Measurements from ENCODE around the gene GPR55. TPM values are rescaled to one million over a fixed set of nuclear protein-coding genes. Genes with fewer than 3 reads are reported as not detected.

The GPR55 gene
- total RNA-seq, 1 donor from 2014 or later, result 0.28 TPM

GRCh38 chr2:230928701-230929380 lies 3.8 kb upstream of the GPR55 start:
- Mint-ChIP-seq H3K36me3 (ENCODE audit: low read depth, unreplicated experiment) (no peaks in the 10 kb centered on the region), H3K27ac (ENCODE audit: unreplicated experiment) (no peak overlapping the region), H3K4me1 (ENCODE audit: unreplicated experiment) (no peaks in the 10 kb centered on the region), H3K9me3 (ENCODE audit: unreplicated experiment) (no peaks in the 10 kb centered on the region), H3K4me3 (ENCODE audit: unreplicated experiment) (no peak overlapping the region), H3K27me3 (ENCODE audit: unreplicated experiment) (peaks cover 18% of the 10 kb centered on the region)
- no peak for TF ChIP-seq CTCF (IDR thresholded peaks at IDR 0.05; ENCODE audit: unreplicated experiment)
- DNase-seq (ENCODE audit: low spot score), result no peak

DNA sequence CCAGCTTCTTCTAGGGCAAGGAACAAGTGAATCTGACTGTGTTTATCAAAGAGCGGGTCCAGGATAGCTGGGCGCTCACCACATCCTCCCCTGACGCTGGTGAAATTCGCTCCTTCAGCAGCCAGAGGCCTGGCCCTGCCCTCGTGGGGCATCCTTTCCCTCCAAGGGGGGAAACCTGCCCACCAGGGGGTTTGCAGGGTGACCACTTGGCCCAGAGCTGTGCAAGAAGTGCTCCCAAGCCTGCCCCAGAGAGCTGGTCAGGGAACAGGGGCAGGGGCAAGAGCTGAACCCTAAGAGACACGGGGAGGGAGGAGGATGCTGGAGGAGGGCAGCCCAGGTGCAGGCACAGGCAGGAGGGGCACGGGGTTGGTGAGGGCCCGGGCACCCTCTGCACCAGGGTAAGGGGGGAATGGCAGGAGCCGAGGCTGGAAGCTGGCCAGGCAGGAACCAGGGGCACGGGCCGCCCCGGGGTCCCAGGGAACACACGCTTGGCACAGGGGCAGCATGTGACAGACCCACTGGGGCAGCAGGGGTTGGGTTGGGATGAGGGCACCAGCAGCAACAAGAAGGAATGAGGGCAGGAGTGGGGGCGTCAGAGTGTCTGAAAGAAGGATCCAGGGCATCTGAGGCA lies 2.8 kb upstream of the GPR55 start:
- TF ChIP-seq CTCF (IDR thresholded peaks at IDR 0.05; ENCODE audit: unreplicated experiment), result no peak
- Mint-ChIP-seq H3K4me1 (ENCODE audit: unreplicated experiment) (no peaks in the 10 kb centered on the region), H3K27me3 (ENCODE audit: unreplicated experiment) (peaks cover 17% of the 10 kb centered on the region), H3K27ac (ENCODE audit: unreplicated experiment) (no peak overlapping the region), H3K4me3 (ENCODE audit: unreplicated experiment) (no peak overlapping the region), H3K36me3 (ENCODE audit: low read depth, unreplicated experiment) (no peaks in the 10 kb centered on the region), H3K9me3 (ENCODE audit: unreplicated experiment) (no peaks in the 10 kb centered on the region)
- no peak for DNase-seq (ENCODE audit: low spot score)

DNA sequence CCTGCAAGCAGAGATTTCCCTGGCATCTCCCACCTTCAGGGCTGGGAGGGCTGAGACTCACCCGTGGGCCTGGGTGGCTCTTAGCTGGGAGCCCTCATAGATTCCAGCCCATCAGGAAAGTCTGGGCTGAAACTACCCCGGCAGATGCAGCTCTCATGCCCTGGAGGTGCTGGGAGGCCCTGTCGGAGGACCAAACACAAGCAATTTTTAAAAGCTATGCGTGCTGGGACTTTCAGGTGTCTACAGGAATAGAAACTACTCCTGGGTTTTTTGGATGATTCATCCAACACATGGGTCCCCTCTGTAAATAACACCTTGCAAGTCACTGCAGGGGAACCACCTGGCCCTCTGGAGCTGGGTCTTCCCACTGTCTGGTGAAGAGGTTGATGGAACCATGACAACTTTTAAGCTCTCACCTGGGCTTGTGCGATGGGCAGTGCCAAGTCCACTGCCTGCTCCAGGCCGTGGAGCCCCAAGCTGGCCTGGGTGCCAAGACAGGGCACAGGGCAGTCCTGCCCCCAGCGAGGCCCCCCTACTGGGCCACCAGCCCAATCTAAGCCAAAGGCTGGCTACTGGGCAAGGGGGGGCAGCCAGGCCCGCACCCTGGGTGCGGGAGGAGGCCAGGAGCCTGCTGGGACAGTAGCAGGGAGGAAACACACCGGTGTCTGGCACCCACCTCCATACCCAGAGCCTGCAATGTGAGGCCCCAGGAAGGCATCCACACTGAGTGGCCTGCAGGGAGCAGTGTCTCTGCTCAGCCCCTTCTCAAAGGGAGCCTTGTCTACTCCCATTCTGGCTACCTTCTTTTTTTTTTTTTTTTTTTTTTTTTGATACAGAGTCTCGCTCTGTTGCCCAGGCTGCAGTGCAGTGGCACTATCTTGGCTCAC lies 1.1 kb upstream of the GPR55 start:
- Mint-ChIP-seq H3K9me3 (ENCODE audit: unreplicated experiment) (no peaks in the 10 kb centered on the region), H3K27ac (ENCODE audit: unreplicated experiment) (no peak overlapping the region), H3K36me3 (ENCODE audit: low read depth, unreplicated experiment) (no peaks in the 10 kb centered on the region), H3K4me1 (ENCODE audit: unreplicated experiment) (no peaks in the 10 kb centered on the region), H3K27me3 (ENCODE audit: unreplicated experiment) (peaks cover 8% of the 10 kb centered on the region), H3K4me3 (ENCODE audit: unreplicated experiment) (no peak overlapping the region)
- no peak for TF ChIP-seq CTCF (IDR thresholded peaks at IDR 0.05; ENCODE audit: unreplicated experiment)
- no peak for DNase-seq (ENCODE audit: low spot score)

GRCh38 chr2:230925443-230925878 lies 419 bp upstream of the GPR55 start:
- Mint-ChIP-seq H3K27me3 (ENCODE audit: unreplicated experiment) (peaks cover 8% of the 10 kb centered on the region), H3K9me3 (ENCODE audit: unreplicated experiment) (no peaks in the 10 kb centered on the region), H3K4me1 (ENCODE audit: unreplicated experiment) (no peaks in the 10 kb centered on the region), H3K27ac (ENCODE audit: unreplicated experiment) (no peak overlapping the region), H3K36me3 (ENCODE audit: low read depth, unreplicated experiment) (no peaks in the 10 kb centered on the region), H3K4me3 (ENCODE audit: unreplicated experiment) (no peak overlapping the region)
- no peak for TF ChIP-seq CTCF (IDR thresholded peaks at IDR 0.05; ENCODE audit: unreplicated experiment)
- no peak for DNase-seq (ENCODE audit: low spot score)
